ENCODE measurements around the gene MAGED1.
A peak's percentile ranks its signal among the peaks of the same experiment; 100 is the strongest.

Gene MAGED1

GRCh38 chrX:51892921-51893745 lies at the start of gene MAGED1:
MAGED1 (plus strand) TSS chrX:51893623; CDS start chrX:51894305, 682 bp downstream.
- H3K9ac ChIP-seq (ENCODE audit: low read length in 5 of 5) = peak within 1 kb of the TSS; percentile 26 to 84 (median 69)
- H3K4me1 ChIP-seq (ENCODE audit: control insufficient read depth in 5 of 5, insufficient read depth in 5 of 5, low read length in 5 of 5) = peaks cover 0 to 29% (median 18%) of the 10 kb centered on the region in 5 donors
- peaks cover 0 to 2% (median 0%) of the 10 kb centered on the region in 5 donors for H3K9me3 ChIP-seq (ENCODE audit: control insufficient read depth in 5 of 5, low read length in 5 of 5)
- peak within 1 kb of the TSS; percentile 67 to 80 (median 69) for H3K4me3 ChIP-seq (ENCODE audit: low read depth in 1 of 5, low read length in 5 of 5)
- peak within 1 kb of the TSS; percentile 57 for H3K27ac ChIP-seq (ENCODE audit: low read depth, low read length)
- H3K27me3 ChIP-seq (ENCODE audit: control insufficient read depth in 5 of 5, insufficient read depth in 4 of 5, low read length in 5 of 5) = peaks cover 0 to 9% (median 0%) of the 10 kb centered on the region in 5 donors
- H3K36me3 ChIP-seq (ENCODE audit: control insufficient read depth in 5 of 5, insufficient read depth in 5 of 5, low read length in 5 of 5) = peaks cover 0 to 20% (median 16%) of the 10 kb centered on the region in 5 donors

GRCh38 chrX:51847463-51847862 lies 46.0 kb upstream of the MAGED1 start:
- Histone ChIP-seq H3K9ac (ENCODE audit: low read length in 5 of 5) (no peak overlapping the region), H3K9me3 (ENCODE audit: control insufficient read depth in 5 of 5, low read length in 5 of 5) (peaks cover 0 to 10% (median 3%) of the 10 kb centered on the region in 5 donors), H3K27me3 (ENCODE audit: control insufficient read depth in 5 of 5, insufficient read depth in 4 of 5, low read length in 5 of 5) (peaks cover 0 to 4% (median 4%) of the 10 kb centered on the region in 5 donors), H3K4me3 (ENCODE audit: low read depth in 1 of 5, low read length in 5 of 5) (no peak overlapping the region), H3K27ac (ENCODE audit: low read depth, low read length) (no peak overlapping the region), H3K4me1 (ENCODE audit: control insufficient read depth in 5 of 5, insufficient read depth in 5 of 5, low read length in 5 of 5) (no peaks in the 10 kb centered on the region), H3K36me3 (ENCODE audit: control insufficient read depth in 5 of 5, insufficient read depth in 5 of 5, low read length in 5 of 5) (no peaks in the 10 kb centered on the region)

- Histone ChIP-seq H3K27me3 (ENCODE audit: control insufficient read depth in 5 of 5, insufficient read depth in 4 of 5, low read length in 5 of 5) (peaks cover 0 to 4% (median 4%) of the 10 kb centered on the region in 5 donors), H3K4me1 (ENCODE audit: control insufficient read depth in 5 of 5, insufficient read depth in 5 of 5, low read length in 5 of 5) (no peaks in the 10 kb centered on the region), H3K9me3 (ENCODE audit: control insufficient read depth in 5 of 5, low read length in 5 of 5) (peaks cover 0 to 2% (median 0%) of the 10 kb centered on the region in 5 donors), H3K27ac (ENCODE audit: low read depth, low read length) (no peak overlapping the region), H3K9ac (ENCODE audit: low read length in 5 of 5) (no peak overlapping the region), H3K4me3 (ENCODE audit: low read depth in 1 of 5, low read length in 5 of 5) (no peak overlapping the region), H3K36me3 (ENCODE audit: control insufficient read depth in 5 of 5, insufficient read depth in 5 of 5, low read length in 5 of 5) (peaks cover 0 to 3% (median 0%) of the 10 kb centered on the region in 5 donors)
Observed at GRCh38 chrX:51851507-51852085, 41.8 kb upstream of the MAGED1 start.

GRCh38 chrX:51852096-51852495 lies 41.3 kb upstream of the MAGED1 start:
- peaks cover 0 to 4% (median 4%) of the 10 kb centered on the region in 5 donors for H3K27me3 ChIP-seq (ENCODE audit: control insufficient read depth in 5 of 5, insufficient read depth in 4 of 5, low read length in 5 of 5)
- no peak overlapping the region for H3K9ac ChIP-seq (ENCODE audit: low read length in 5 of 5)
- H3K9me3 ChIP-seq (ENCODE audit: control insufficient read depth in 5 of 5, low read length in 5 of 5) = peaks cover 0 to 6% (median under 1%) of the 10 kb centered on the region in 5 donors
- no peak overlapping the region for H3K4me3 ChIP-seq (ENCODE audit: low read depth in 1 of 5, low read length in 5 of 5)
- no peak overlapping the region for H3K27ac ChIP-seq (ENCODE audit: low read depth, low read length)
- H3K4me1 ChIP-seq (ENCODE audit: control insufficient read depth in 5 of 5, insufficient read depth in 5 of 5, low read length in 5 of 5) = no peaks in the 10 kb centered on the region
- peaks cover 0 to 3% (median 0%) of the 10 kb centered on the region in 5 donors for H3K36me3 ChIP-seq (ENCODE audit: control insufficient read depth in 5 of 5, insufficient read depth in 5 of 5, low read length in 5 of 5)

- peaks cover 0 to 4% (median 4%) of the 10 kb centered on the region in 5 donors for H3K27me3 ChIP-seq (ENCODE audit: control insufficient read depth in 5 of 5, insufficient read depth in 4 of 5, low read length in 5 of 5)
- peaks cover 0 to 3% (median 0%) of the 10 kb centered on the region in 5 donors for H3K36me3 ChIP-seq (ENCODE audit: control insufficient read depth in 5 of 5, insufficient read depth in 5 of 5, low read length in 5 of 5)
- H3K9me3 ChIP-seq (ENCODE audit: control insufficient read depth in 5 of 5, low read length in 5 of 5) = peaks cover 0 to 9% (median 6%) of the 10 kb centered on the region in 5 donors
- no peak overlapping the region for H3K4me3 ChIP-seq (ENCODE audit: low read depth in 1 of 5, low read length in 5 of 5)
- no peak overlapping the region for H3K9ac ChIP-seq (ENCODE audit: low read length in 5 of 5)
- H3K4me1 ChIP-seq (ENCODE audit: control insufficient read depth in 5 of 5, insufficient read depth in 5 of 5, low read length in 5 of 5) = no peaks in the 10 kb centered on the region
- no peak overlapping the region for H3K27ac ChIP-seq (ENCODE audit: low read depth, low read length)
Observed at GRCh38 chrX:51852621-51853020, 40.8 kb upstream of the MAGED1 start.

- H3K27ac ChIP-seq (ENCODE audit: low read depth, low read length) = no peak overlapping the region
- H3K9ac ChIP-seq (ENCODE audit: low read length in 5 of 5) = no peak overlapping the region
- H3K4me1 ChIP-seq (ENCODE audit: control insufficient read depth in 5 of 5, insufficient read depth in 5 of 5, low read length in 5 of 5) = no peaks in the 10 kb centered on the region
- H3K27me3 ChIP-seq (ENCODE audit: control insufficient read depth in 5 of 5, insufficient read depth in 4 of 5, low read length in 5 of 5) = peaks cover 0 to 4% (median 4%) of the 10 kb centered on the region in 5 donors
- H3K9me3 ChIP-seq (ENCODE audit: control insufficient read depth in 5 of 5, low read length in 5 of 5) = peaks cover 0 to 10% (median 7%) of the 10 kb centered on the region in 5 donors
- H3K4me3 ChIP-seq (ENCODE audit: low read depth in 1 of 5, low read length in 5 of 5) = no peak overlapping the region
- H3K36me3 ChIP-seq (ENCODE audit: control insufficient read depth in 5 of 5, insufficient read depth in 5 of 5, low read length in 5 of 5) = peaks cover 0 to 3% (median 0%) of the 10 kb centered on the region in 5 donors
Observed at GRCh38 chrX:51853251-51853650, 40.2 kb upstream of the MAGED1 start.

GRCh38 chrX:51855698-51856097 lies 37.7 kb upstream of the MAGED1 start:
- no peak overlapping the region for H3K9ac ChIP-seq (ENCODE audit: low read length in 5 of 5)
- H3K9me3 ChIP-seq (ENCODE audit: control insufficient read depth in 5 of 5, low read length in 5 of 5) = peaks cover 0 to 10% (median 7%) of the 10 kb centered on the region in 5 donors
- H3K36me3 ChIP-seq (ENCODE audit: control insufficient read depth in 5 of 5, insufficient read depth in 5 of 5, low read length in 5 of 5) = peaks cover 0 to 3% (median 0%) of the 10 kb centered on the region in 5 donors
- H3K27me3 ChIP-seq (ENCODE audit: control insufficient read depth in 5 of 5, insufficient read depth in 4 of 5, low read length in 5 of 5) = peaks cover 0 to 4% (median 4%) of the 10 kb centered on the region in 5 donors
- H3K27ac ChIP-seq (ENCODE audit: low read depth, low read length) = no peak overlapping the region
- no peaks in the 10 kb centered on the region for H3K4me1 ChIP-seq (ENCODE audit: control insufficient read depth in 5 of 5, insufficient read depth in 5 of 5, low read length in 5 of 5)
- no peak overlapping the region for H3K4me3 ChIP-seq (ENCODE audit: low read depth in 1 of 5, low read length in 5 of 5)

- no peaks in the 10 kb centered on the region for H3K4me1 ChIP-seq (ENCODE audit: control insufficient read depth in 5 of 5, insufficient read depth in 5 of 5, low read length in 5 of 5)
- H3K27me3 ChIP-seq (ENCODE audit: control insufficient read depth in 5 of 5, insufficient read depth in 4 of 5, low read length in 5 of 5) = peaks cover 0 to 4% (median 0%) of the 10 kb centered on the region in 5 donors
- no peak overlapping the region for H3K27ac ChIP-seq (ENCODE audit: low read depth, low read length)
- H3K9me3 ChIP-seq (ENCODE audit: control insufficient read depth in 5 of 5, low read length in 5 of 5) = peaks cover 0 to 10% (median 7%) of the 10 kb centered on the region in 5 donors
- H3K4me3 ChIP-seq (ENCODE audit: low read depth in 1 of 5, low read length in 5 of 5) = no peak overlapping the region
- H3K36me3 ChIP-seq (ENCODE audit: control insufficient read depth in 5 of 5, insufficient read depth in 5 of 5, low read length in 5 of 5) = peaks cover 0 to 3% (median 0%) of the 10 kb centered on the region in 5 donors
- H3K9ac ChIP-seq (ENCODE audit: low read length in 5 of 5) = no peak overlapping the region
Observed at GRCh38 chrX:51857159-51857733, 36.2 kb upstream of the MAGED1 start.

GRCh38 chrX:51860679-51861078 lies 32.7 kb upstream of the MAGED1 start:
- H3K9ac ChIP-seq (ENCODE audit: low read length in 5 of 5) = no peak overlapping the region
- H3K27ac ChIP-seq (ENCODE audit: low read depth, low read length) = no peak overlapping the region
- H3K4me1 ChIP-seq (ENCODE audit: control insufficient read depth in 5 of 5, insufficient read depth in 5 of 5, low read length in 5 of 5) = no peaks in the 10 kb centered on the region
- H3K9me3 ChIP-seq (ENCODE audit: control insufficient read depth in 5 of 5, low read length in 5 of 5) = peaks cover 0 to 10% (median 7%) of the 10 kb centered on the region in 5 donors
- no peaks in the 10 kb centered on the region for H3K27me3 ChIP-seq (ENCODE audit: control insufficient read depth in 5 of 5, insufficient read depth in 4 of 5, low read length in 5 of 5)
- H3K36me3 ChIP-seq (ENCODE audit: control insufficient read depth in 5 of 5, insufficient read depth in 5 of 5, low read length in 5 of 5) = no peaks in the 10 kb centered on the region
- no peak overlapping the region for H3K4me3 ChIP-seq (ENCODE audit: low read depth in 1 of 5, low read length in 5 of 5)

Measured in subcutaneous abdominal adipose tissue (tissue), 5 donors.